HG03432 (cell line): ENCODE data around the gene STX10.
"Not testable (repeated sequence)": the region's sequence is repeated elsewhere in the genome, so short reads cannot be mapped to it uniquely, and the experiment has no call there.

Experiments used
- ATAC-seq: cut with Tn5 transposase; IDR thresholded peaks from one replicate; pipeline ENCODE4 v1.9.1; 2021; ENCODE audit warnings: mild to moderate bottlenecking, moderate library complexity; ENCODE audit not compliant: unreplicated experiment

Gene STX10

GRCh38 chr19:13165162-13165997 is 15.2 kb upstream of the STX10 start:
- ATAC-seq = no peak

- ATAC-seq = no peak
These were observed 14.4 kb upstream of the STX10 start for GRCh38 chr19:13164343-13165161.

- no peak for ATAC-seq
These were observed 13.6 kb upstream of the STX10 start for GRCh38 chr19:13163609-13164342.

- peak; percentile 52 for ATAC-seq
These were observed 12.8 kb upstream of the STX10 start for GRCh38 chr19:13162724-13163608.

GRCh38 chr19:13160557-13160956 is 10.4 kb upstream of the STX10 start:
- no peak for ATAC-seq

GRCh38 chr19:13159713-13160112 is 9.5 kb upstream of the STX10 start:
- ATAC-seq = no peak

GRCh38 chr19:13155472-13156359 is 5.5 kb upstream of the STX10 start:
- ATAC-seq = peak; percentile 16

- no peak for ATAC-seq
These were observed 4.8 kb upstream of the STX10 start for GRCh38 chr19:13154911-13155471.

- ATAC-seq = no peak
These were observed 4.1 kb upstream of the STX10 start for GRCh38 chr19:13154241-13154778.

GRCh38 chr19:13153569-13154240 is 3.5 kb upstream of the STX10 start:
- ATAC-seq = no peak

- ATAC-seq = peak; percentile 34
These were observed 2.9 kb upstream of the STX10 start for GRCh38 chr19:13152974-13153568.

- peak; percentile 5 for ATAC-seq
These were observed 2.3 kb upstream of the STX10 start for GRCh38 chr19:13152356-13152973.

GRCh38 chr19:13151605-13152355 is 1.6 kb upstream of the STX10 start:
- peak; percentile 39 for ATAC-seq

- no peak for ATAC-seq
These were observed 893 bp upstream of the STX10 start for GRCh38 chr19:13150931-13151604.

- peak; percentile 6 for ATAC-seq
These were observed 468 bp downstream of the STX10 start for GRCh38 chr19:13149628-13150186.

- ATAC-seq = not testable (repeated sequence)
These were observed 975 bp downstream of the STX10 start for GRCh38 chr19:13149173-13149627.
